Activated CD4-positive, alpha-beta T cell treated with anti-CD3 and anti-CD28 coated beads, Interleukin-2, amount 10 ng/mL, durations not matched to agents 24 days and 14 days (primary cell): ENCODE data around the gene AARS2. TPM values are rescaled to one million over a fixed set of nuclear protein-coding genes. Genes with fewer than 3 reads are reported as not detected.

ENCODE experiments used
- DNase-seq: peaks from one replicate; pipeline ENCODE4 v3.0.0; 2022
- H3K27ac Mint-ChIP-seq: one replicate; pipeline ENCODE4 v1.8.0; 2022; ENCODE audit warnings: mild to moderate bottlenecking, mixed read lengths
- H3K27me3 Mint-ChIP-seq: one replicate; pipeline ENCODE4 v1.8.0; 2022; ENCODE audit warnings: mixed read lengths
- H3K36me3 Mint-ChIP-seq: one replicate; pipeline ENCODE4 v1.8.0; 2022; ENCODE audit warnings: low read depth, mild to moderate bottlenecking, mixed read lengths
- H3K4me1 Mint-ChIP-seq: one replicate; pipeline ENCODE4 v1.8.0; 2021; ENCODE audit warnings: mixed read lengths
- H3K4me3 Mint-ChIP-seq: one replicate; pipeline ENCODE4 v1.8.0; 2022; ENCODE audit warnings: mild to moderate bottlenecking, moderate library complexity, mixed read lengths
- H3K9me3 Mint-ChIP-seq: one replicate; pipeline ENCODE4 v1.8.0; 2021; ENCODE audit warnings: mixed read lengths
- intact Hi-C: fragments of 100-400 bp; cut with micrococcal nuclease; formaldehyde crosslinking; loops from one replicate; pipeline ENCODE4 v1.15.1; 2023
- total RNA-seq: library from RNA; stranded (reverse); gene quantifications from 2 replicates; pipeline ENCODE4 v1.2.3, GENCODE V29; 2022

The AARS2 gene
- total RNA-seq, 1 donor from 2014 or later, result 22.4 TPM

DNA sequence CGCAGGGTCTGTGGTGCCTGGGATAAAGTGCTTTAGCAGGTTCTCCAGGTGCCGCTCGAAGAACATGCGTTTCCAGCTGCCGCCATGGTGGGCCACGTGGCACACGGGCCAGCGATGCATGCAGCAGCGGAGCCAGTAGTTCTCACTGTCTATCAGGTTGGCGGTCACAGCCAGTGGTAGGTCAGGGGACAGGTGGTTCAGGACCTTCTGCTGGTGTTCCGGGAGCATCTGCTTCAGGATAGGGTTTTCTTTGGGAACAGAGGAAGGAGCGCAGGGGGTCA, 26.9 kb downstream of the AARS2 start:
- H3K27ac Mint-ChIP-seq, result no peak overlapping the region
- intact Hi-C loops, result no loop called here
- H3K27me3 Mint-ChIP-seq, result peaks cover 35% of the 10 kb centered on the region
- no peak overlapping the region for H3K4me3 Mint-ChIP-seq
- no peak for DNase-seq
- H3K9me3 Mint-ChIP-seq, result no peaks in the 10 kb centered on the region
- no peaks in the 10 kb centered on the region for H3K36me3 Mint-ChIP-seq
- no peaks in the 10 kb centered on the region for H3K4me1 Mint-ChIP-seq

DNA sequence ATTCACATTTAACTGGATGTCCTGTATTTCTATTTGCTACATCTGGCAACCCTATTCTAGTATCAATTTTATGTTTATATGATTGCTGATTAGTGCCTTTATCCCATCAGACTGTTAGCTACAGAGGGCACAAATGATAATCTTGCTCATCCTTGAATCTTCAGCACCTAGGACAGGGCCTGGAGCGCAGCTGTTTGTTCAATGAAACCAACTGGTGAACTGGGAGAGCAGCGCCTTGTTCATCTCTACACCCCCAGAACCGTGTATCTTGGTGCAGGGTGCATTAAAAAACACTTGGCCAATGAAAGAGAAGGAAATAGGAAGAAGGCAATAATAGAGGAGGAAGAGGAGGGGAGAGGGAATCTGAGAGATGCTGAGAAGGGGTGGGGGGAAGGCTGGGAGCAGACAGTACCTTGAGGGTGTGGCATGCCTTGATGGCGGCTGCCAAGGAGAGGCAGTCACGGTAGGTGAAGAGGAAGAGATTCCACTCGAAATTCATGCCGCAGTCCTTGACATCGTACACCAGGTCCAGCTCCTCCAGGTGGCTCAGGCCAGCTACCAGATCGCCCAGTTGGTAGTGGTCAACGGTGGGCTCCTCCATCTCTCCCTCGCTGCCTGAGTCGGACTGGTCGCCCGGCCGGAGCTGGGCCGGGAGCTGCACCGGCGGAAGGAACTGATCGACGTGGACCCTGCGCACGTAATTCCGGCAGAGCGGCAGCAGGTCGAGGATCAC, 27.4 kb downstream of the AARS2 start:
- intact Hi-C loops, result no loop called here
- no peaks in the 10 kb centered on the region for H3K9me3 Mint-ChIP-seq
- no peak overlapping the region for H3K4me3 Mint-ChIP-seq
- peaks cover 32% of the 10 kb centered on the region for H3K27me3 Mint-ChIP-seq
- H3K27ac Mint-ChIP-seq, result no peak overlapping the region
- no peaks in the 10 kb centered on the region for H3K36me3 Mint-ChIP-seq
- no peak for DNase-seq
- no peaks in the 10 kb centered on the region for H3K4me1 Mint-ChIP-seq

- peaks cover 28% of the 10 kb centered on the region for H3K27me3 Mint-ChIP-seq
- intact Hi-C loops, result no loop called here
- no peaks in the 10 kb centered on the region for H3K9me3 Mint-ChIP-seq
- H3K36me3 Mint-ChIP-seq, result no peaks in the 10 kb centered on the region
- no peak overlapping the region for H3K4me3 Mint-ChIP-seq
- DNase-seq, result no peak
- no peaks in the 10 kb centered on the region for H3K4me1 Mint-ChIP-seq
- no peak overlapping the region for H3K27ac Mint-ChIP-seq
Measured at GRCh38 chr6:44284867-44285266, 28.3 kb downstream of the AARS2 start.

DNA sequence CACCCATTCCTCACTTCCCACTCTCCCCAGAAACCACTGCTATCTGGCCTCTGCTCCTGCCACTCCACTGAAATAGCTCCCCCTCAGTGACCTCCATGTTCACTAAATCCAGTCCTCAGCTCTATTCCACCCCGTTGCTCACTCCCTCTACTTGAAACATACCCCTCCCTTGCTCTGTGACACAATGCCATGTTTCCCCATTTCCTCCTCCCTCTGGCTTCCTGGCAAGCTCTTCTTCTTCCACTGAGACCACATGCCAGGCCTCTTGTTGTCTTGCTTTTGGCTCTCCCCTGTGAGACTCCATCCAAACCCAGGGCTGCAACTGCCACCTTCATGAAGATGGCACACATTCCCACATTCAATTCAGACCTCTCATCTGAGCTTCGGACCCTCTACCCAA, 29.0 kb downstream of the AARS2 start:
- no peaks in the 10 kb centered on the region for H3K4me1 Mint-ChIP-seq
- no peak overlapping the region for H3K4me3 Mint-ChIP-seq

GRCh38 chr6:44278774-44279697, 34.1 kb downstream of the AARS2 start:
- Mint-ChIP-seq H3K9me3 (no peaks in the 10 kb centered on the region), H3K27ac (no peak overlapping the region), H3K4me3 (no peak overlapping the region), H3K27me3 (peaks cover 33% of the 10 kb centered on the region), H3K4me1 (peaks cover 2% of the 10 kb centered on the region), H3K36me3 (no peaks in the 10 kb centered on the region)
- no peak for DNase-seq
- intact Hi-C loops, result no loop called here

More for the DNA sequence above, 29.0 kb downstream of the AARS2 start:
- no peaks in the 10 kb centered on the region for H3K36me3 Mint-ChIP-seq
- intact Hi-C loops, result no loop called here
- peaks cover 24% of the 10 kb centered on the region for H3K27me3 Mint-ChIP-seq
- H3K27ac Mint-ChIP-seq, result no peak overlapping the region
- no peak for DNase-seq
- H3K9me3 Mint-ChIP-seq, result no peaks in the 10 kb centered on the region

DNA sequence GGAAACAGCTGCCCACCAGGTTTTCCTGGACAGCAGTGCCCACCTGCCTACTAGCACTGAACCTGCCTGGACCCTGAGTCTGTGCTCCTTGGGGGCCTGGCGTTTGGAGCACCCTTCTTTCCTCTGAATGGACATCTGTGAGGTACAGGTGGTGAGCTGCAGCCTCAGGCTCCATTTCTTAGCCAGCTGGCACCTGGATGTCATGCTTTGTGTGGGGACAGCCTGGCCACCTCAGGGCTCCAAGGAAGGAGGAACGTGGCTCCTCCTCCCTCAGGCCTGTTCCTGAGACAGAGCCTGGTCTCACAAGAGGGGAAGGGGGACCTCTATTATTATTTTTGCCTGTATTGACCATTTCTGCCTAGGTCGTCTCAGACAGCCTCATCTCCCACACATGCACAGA, 34.8 kb downstream of the AARS2 start:
- intact Hi-C loops, result no loop called here
- DNase-seq, result no peak
- no peaks in the 10 kb centered on the region for H3K9me3 Mint-ChIP-seq
- peaks cover 37% of the 10 kb centered on the region for H3K27me3 Mint-ChIP-seq
- H3K36me3 Mint-ChIP-seq, result no peaks in the 10 kb centered on the region
- H3K4me1 Mint-ChIP-seq, result peaks cover 2% of the 10 kb centered on the region
- no peak overlapping the region for H3K27ac Mint-ChIP-seq
- no peak overlapping the region for H3K4me3 Mint-ChIP-seq

- H3K4me3 Mint-ChIP-seq, result no peak overlapping the region
- H3K27ac Mint-ChIP-seq, result no peak overlapping the region
- intact Hi-C loops, result no loop called here
- H3K4me1 Mint-ChIP-seq, result peaks cover 2% of the 10 kb centered on the region
- no peaks in the 10 kb centered on the region for H3K36me3 Mint-ChIP-seq
- peaks cover 43% of the 10 kb centered on the region for H3K27me3 Mint-ChIP-seq
- DNase-seq, result no peak
- no peaks in the 10 kb centered on the region for H3K9me3 Mint-ChIP-seq
Measured at GRCh38 chr6:44277763-44278162, 35.4 kb downstream of the AARS2 start.

GRCh38 chr6:44276667-44277640, 36.2 kb downstream of the AARS2 start:
- Mint-ChIP-seq H3K4me1 (peaks cover 2% of the 10 kb centered on the region), H3K36me3 (no peaks in the 10 kb centered on the region), H3K4me3 (no peak overlapping the region), H3K27ac (no peak overlapping the region), H3K27me3 (peaks cover 50% of the 10 kb centered on the region), H3K9me3 (no peaks in the 10 kb centered on the region)
- DNase-seq, result no peak
- intact Hi-C loops, result no loop called here

- H3K4me3 Mint-ChIP-seq, result no peak overlapping the region
Measured at GRCh38 chr6:44275749-44276648, 37.1 kb downstream of the AARS2 start.

GRCh38 chr6:44275271-44275748, 37.8 kb downstream of the AARS2 start:
- intact Hi-C loops, result no loop called here
- Mint-ChIP-seq H3K27me3 (peaks cover 58% of the 10 kb centered on the region), H3K4me3 (no peak overlapping the region), H3K27ac (no peak overlapping the region), H3K9me3 (no peaks in the 10 kb centered on the region), H3K4me1 (peaks cover 2% of the 10 kb centered on the region), H3K36me3 (no peaks in the 10 kb centered on the region)
- DNase-seq, result no peak

More at GRCh38 chr6:44275749-44276648, 37.1 kb downstream of the AARS2 start:
- no peak overlapping the region for H3K27ac Mint-ChIP-seq
- peaks cover 2% of the 10 kb centered on the region for H3K4me1 Mint-ChIP-seq
- intact Hi-C loops, result no loop called here
- no peaks in the 10 kb centered on the region for H3K9me3 Mint-ChIP-seq
- DNase-seq, result peak; percentile 77
- H3K27me3 Mint-ChIP-seq, result peaks cover 60% of the 10 kb centered on the region
- no peaks in the 10 kb centered on the region for H3K36me3 Mint-ChIP-seq

DNA sequence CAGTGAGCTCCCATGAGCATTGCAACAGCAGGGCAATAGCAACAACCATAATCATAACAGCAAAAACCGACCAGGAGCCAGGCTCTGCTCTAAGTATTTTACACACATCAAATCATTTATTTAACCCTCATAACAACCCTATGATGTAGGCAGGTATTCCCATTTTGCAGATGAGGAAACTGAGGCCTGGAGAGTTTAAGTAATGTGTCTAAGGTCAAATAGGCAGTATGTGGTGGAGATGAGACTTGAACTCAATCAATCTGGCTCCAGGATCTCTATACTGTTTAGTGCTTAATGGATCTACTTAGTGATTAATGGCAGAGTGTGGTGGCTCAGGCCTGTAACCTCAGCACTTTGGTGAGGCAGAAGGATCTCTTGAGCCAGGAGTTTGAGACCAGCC, 39.5 kb downstream of the AARS2 start:
- Mint-ChIP-seq H3K27me3 (peaks cover 67% of the 10 kb centered on the region), H3K27ac (no peak overlapping the region), H3K4me3 (no peak overlapping the region), H3K36me3 (no peaks in the 10 kb centered on the region), H3K9me3 (no peaks in the 10 kb centered on the region), H3K4me1 (peaks cover 12% of the 10 kb centered on the region)
- DNase-seq, result no peak
- intact Hi-C loops, result no loop called here

DNA sequence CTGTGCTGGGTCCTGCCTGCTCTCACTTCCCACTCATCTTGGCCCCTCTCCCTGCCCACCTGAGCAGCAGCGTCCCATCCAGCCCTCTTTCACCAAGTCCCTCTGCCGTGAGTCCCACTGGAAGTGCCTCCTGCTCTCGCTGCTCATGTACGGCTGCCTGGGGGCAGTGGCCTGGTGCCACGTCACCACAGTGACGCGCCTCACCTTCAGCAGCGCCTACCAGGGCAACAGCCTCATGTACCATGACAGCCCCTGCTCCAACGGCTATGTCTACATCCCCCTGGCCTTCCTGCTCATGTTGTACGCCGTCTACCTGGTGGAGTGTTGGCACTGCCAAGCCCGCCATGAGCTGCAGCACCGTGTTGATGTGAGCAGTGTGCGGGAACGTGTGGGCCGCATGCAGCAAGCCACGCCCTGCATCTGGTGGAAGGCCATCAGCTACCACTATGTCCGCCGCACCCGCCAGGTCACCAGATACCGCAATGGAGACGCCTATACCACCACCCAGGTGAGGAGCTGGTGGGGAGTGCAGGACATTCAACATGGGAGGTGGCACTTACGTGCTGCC, 40.1 kb downstream of the AARS2 start:
- H3K4me3 Mint-ChIP-seq, result no peak overlapping the region
- H3K27ac Mint-ChIP-seq, result no peak overlapping the region
- DNase-seq, result no peak
- no peaks in the 10 kb centered on the region for H3K36me3 Mint-ChIP-seq
- no peaks in the 10 kb centered on the region for H3K9me3 Mint-ChIP-seq
- peaks cover 68% of the 10 kb centered on the region for H3K27me3 Mint-ChIP-seq
- peaks cover 12% of the 10 kb centered on the region for H3K4me1 Mint-ChIP-seq
- intact Hi-C loops, result no loop called here
